Osteocyte (in vitro differentiated cells): ENCODE measurements around the gene STT3B. TPM values are rescaled to one million over a fixed set of nuclear protein-coding genes. Genes with fewer than 3 reads are reported as not detected.

Experiments
- DNase-seq: peaks from one replicate; pipeline ENCODE4 v3.0.0; 2021; ENCODE audit warnings: mixed read lengths; ENCODE audit not compliant: unreplicated experiment; ENCODE audit errors: extremely low spot score
- H3K27ac Mint-ChIP-seq: one replicate; pipeline ENCODE4 v1.8.0; 2021; ENCODE audit warnings: mild to moderate bottlenecking, mixed read lengths; ENCODE audit not compliant: unreplicated experiment
- H3K27me3 Mint-ChIP-seq: one replicate; pipeline ENCODE4 v1.8.0; 2021; ENCODE audit warnings: mixed read lengths; ENCODE audit not compliant: unreplicated experiment
- H3K36me3 Mint-ChIP-seq: one replicate; pipeline ENCODE4 v1.8.0; 2021; ENCODE audit warnings: mixed read lengths; ENCODE audit not compliant: unreplicated experiment
- H3K4me1 Mint-ChIP-seq: one replicate; pipeline ENCODE4 v1.8.0; 2021; ENCODE audit warnings: mixed read lengths; ENCODE audit not compliant: unreplicated experiment
- H3K4me3 Mint-ChIP-seq: one replicate; pipeline ENCODE4 v1.8.0; 2021; ENCODE audit warnings: mild to moderate bottlenecking, moderate library complexity, mixed read lengths; ENCODE audit not compliant: unreplicated experiment
- H3K9me3 Mint-ChIP-seq: one replicate; pipeline ENCODE4 v1.8.0; 2021; ENCODE audit warnings: mixed read lengths; ENCODE audit not compliant: unreplicated experiment
- total RNA-seq: library from RNA; stranded (reverse); gene quantifications from 2 replicates; pipeline ENCODE4 v1.2.1, GENCODE V29; 2021
- TF ChIP-seq, protein P1 (sequence below): fragments of 200-600 bp; sonication (generic); IDR thresholded peaks from 2 replicates; pipeline ENCODE4 v1.5.0; 2021; ENCODE audit warnings: antibody characterized with exemption, mild to moderate bottlenecking, moderate library complexity

The STT3B gene
- total RNA-seq, 1 donor from 2014 or later = 98.7 TPM

DNA sequence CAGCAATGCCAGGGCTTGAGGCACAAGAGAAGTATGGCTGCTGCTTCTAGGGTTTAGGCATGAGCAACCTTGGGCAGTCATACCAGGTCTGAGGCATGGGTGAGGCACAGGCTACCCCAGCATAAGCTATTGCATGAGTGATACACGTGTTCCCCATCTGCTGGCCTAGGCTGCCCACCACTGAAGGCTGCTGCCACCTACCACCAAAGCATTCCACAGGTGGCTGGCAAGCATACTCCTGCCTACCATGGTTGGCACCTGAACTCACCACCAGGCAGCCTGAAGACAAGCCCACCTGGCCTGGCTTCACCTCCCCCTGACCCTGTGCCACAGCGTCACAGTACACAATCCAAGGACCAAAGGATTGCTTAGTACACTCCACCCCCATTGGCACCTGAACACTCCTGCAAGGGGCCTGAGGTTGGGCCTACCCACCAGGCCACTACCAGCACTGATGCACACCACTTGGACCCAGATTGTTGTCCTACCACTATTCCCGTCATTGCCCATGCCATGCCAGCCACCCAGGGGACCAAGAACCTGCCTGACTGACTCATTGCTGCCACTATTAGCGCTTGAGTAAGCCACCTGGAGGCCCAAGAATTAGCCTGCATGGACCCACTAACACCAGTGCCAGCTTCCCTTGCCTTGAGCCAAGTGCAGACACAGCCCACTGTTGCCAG is 115.7 kb downstream of the STT3B start:
- H3K4me1 Mint-ChIP-seq = no peaks in the 10 kb centered on the region
- no peak overlapping the region for H3K4me3 Mint-ChIP-seq
- H3K9me3 Mint-ChIP-seq = peaks cover 51% of the 10 kb centered on the region
- H3K27ac Mint-ChIP-seq = no peak overlapping the region
- no peak for DNase-seq
- TF ChIP-seq, protein P1, sequence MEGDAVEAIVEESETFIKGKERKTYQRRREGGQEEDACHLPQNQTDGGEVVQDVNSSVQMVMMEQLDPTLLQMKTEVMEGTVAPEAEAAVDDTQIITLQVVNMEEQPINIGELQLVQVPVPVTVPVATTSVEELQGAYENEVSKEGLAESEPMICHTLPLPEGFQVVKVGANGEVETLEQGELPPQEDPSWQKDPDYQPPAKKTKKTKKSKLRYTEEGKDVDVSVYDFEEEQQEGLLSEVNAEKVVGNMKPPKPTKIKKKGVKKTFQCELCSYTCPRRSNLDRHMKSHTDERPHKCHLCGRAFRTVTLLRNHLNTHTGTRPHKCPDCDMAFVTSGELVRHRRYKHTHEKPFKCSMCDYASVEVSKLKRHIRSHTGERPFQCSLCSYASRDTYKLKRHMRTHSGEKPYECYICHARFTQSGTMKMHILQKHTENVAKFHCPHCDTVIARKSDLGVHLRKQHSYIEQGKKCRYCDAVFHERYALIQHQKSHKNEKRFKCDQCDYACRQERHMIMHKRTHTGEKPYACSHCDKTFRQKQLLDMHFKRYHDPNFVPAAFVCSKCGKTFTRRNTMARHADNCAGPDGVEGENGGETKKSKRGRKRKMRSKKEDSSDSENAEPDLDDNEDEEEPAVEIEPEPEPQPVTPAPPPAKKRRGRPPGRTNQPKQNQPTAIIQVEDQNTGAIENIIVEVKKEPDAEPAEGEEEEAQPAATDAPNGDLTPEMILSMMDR = no peak
- no peaks in the 10 kb centered on the region for H3K27me3 Mint-ChIP-seq
- H3K36me3 Mint-ChIP-seq = peaks cover 64% of the 10 kb centered on the region

DNA sequence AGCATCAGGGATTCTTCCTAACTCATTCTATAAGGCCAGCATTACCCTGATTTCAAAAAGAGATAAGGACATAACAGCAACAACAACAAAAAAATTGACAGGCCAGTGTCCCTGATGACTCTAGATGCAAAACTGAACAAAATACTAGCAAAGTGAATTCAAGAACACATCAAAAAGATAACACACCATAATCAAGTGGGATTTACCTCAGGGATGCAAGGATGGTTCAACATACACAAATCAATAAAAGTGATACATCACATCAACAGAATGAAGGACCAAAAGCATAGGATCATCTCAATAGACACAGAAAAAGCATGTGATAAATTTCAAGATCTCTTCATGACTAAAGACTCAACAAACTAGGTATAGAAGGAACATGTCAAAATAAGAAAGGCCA is 119.6 kb downstream of the STT3B start:
- Mint-ChIP-seq H3K27ac (no peak overlapping the region), H3K4me1 (no peaks in the 10 kb centered on the region), H3K27me3 (no peaks in the 10 kb centered on the region), H3K4me3 (no peak overlapping the region), H3K36me3 (peaks cover 78% of the 10 kb centered on the region), H3K9me3 (peaks cover 77% of the 10 kb centered on the region)
- no peak for DNase-seq
- TF ChIP-seq, protein P1 = no peak

DNA sequence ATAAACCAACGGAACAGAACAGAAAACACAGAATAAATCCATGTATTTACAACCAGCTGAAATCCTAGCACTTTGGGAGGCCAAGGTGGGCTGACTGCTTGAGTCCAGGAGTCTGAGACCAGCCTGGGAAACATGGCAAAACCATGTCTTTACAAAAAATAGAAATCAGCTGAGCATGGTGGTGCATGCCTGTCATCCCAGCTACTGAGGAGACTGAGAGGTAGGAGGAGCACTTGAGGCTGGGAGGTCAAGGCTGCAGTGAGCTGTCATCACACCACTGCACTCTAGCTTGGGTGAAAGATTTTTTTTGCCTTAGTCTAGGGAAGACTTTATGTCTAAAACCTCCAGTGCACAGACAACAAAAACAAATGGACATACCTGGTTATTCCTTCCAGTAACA is 120.7 kb downstream of the STT3B start:
- TF ChIP-seq, protein P1 = no peak
- peaks cover 82% of the 10 kb centered on the region for H3K9me3 Mint-ChIP-seq
- DNase-seq = no peak
- H3K4me3 Mint-ChIP-seq = no peak overlapping the region
- no peak overlapping the region for H3K27ac Mint-ChIP-seq
- peaks cover 80% of the 10 kb centered on the region for H3K36me3 Mint-ChIP-seq
- no peaks in the 10 kb centered on the region for H3K4me1 Mint-ChIP-seq
- no peaks in the 10 kb centered on the region for H3K27me3 Mint-ChIP-seq

DNA sequence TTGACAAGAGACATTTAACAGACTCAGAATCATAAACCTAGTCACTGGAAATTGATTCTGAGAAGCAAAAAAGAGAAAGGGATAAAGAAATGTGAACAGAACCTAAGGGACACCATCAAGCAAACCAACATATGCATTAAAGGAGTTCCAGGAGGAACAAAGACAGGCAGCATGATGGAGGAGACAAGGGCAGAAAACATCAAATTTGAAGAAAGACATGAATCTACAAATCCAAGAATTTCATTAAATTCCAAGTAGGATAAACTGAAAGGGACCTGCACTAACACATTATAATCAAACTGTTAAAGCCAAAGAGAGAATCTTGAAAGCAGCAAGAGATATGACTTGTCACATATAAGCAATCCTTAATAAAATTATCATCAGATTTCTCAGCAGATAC is 122.3 kb downstream of the STT3B start:
- Mint-ChIP-seq H3K27ac (no peak overlapping the region), H3K4me3 (no peak overlapping the region), H3K27me3 (no peaks in the 10 kb centered on the region), H3K4me1 (no peaks in the 10 kb centered on the region), H3K36me3 (peaks cover 73% of the 10 kb centered on the region), H3K9me3 (peaks cover 70% of the 10 kb centered on the region)
- DNase-seq = no peak
- TF ChIP-seq, protein P1 = no peak

DNA sequence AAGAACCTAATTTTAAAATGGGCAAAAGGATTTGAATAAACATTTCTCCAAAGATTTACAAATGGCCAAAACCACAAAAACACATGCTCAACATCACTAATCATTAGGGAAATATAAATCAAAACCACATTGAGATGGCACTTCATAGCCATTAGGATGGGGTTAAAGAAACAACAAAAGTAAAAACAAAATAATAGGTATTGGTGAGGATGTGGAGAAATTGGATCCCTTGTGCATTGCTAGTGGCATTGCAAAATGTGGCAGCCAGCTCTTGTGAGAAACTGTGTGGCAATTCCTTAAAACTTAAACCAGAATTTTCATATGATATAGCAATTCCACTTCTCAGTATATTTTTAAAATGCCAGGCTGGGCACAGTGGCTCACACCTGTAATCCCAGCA is 126.5 kb downstream of the STT3B start:
- no peak for DNase-seq
- Mint-ChIP-seq H3K27me3 (no peaks in the 10 kb centered on the region), H3K27ac (no peak overlapping the region), H3K4me1 (no peaks in the 10 kb centered on the region), H3K9me3 (peaks cover 37% of the 10 kb centered on the region), H3K36me3 (peaks cover 52% of the 10 kb centered on the region), H3K4me3 (no peak overlapping the region)
- TF ChIP-seq, protein P1 = no peak
